Jurkat, Clone E6-1 (cell line): Measurements from ENCODE around the gene SARNP.
A peak's percentile ranks its signal among the peaks of the same experiment; 100 is the strongest.

ENCODE experiments used
- DNase-seq: peaks from one replicate; pipeline ENCODE4 v3.0.0-alpha.2; 2011; ENCODE audit warnings: low read depth, low spot score
- H3K4me3 ChIP-seq: 2 replicates; pipeline ENCODE4 v1.5.1; 2011; ENCODE audit warnings: mild to moderate bottlenecking, low read length, control low read depth, moderate library complexity

The SARNP gene

DNA sequence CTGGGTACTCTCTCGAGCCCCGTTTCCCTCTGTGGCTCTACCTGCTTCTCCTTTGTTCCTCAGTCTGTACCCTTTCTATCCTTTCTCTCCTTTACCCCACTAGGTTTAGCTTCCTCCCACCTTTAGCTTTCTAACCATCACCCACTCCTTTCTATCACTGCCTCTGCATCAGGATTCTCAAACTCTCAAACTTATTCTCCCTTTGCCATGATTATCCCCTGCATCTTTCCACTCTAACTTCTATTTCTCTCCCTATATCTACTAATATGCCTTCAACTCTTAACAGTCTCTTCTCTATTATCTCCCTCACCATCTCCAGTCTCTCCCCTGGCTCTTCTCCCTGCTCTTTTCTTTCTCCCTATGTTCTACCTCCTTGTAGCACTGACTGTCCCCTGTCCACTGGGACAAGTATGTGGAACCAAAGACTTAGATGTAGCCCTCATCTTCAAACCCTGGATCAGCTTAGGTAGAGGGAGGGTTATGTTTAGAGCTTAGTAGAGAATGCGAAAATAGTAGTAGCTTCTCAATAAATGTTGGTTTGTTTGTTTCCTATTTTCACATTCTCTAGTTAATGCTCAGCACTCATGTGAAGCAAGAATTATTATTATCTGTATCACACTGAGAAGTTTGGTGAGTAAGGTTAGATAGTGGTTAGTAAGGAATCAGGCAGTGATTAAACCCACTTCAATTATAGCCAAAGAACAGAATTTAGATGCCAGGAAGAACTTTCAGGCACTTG lies 71.2 kb downstream of the SARNP start:
- no peak for DNase-seq
- no peak overlapping the region for H3K4me3 ChIP-seq

GRCh38 chr12:55745361-55746173 lies 72.0 kb downstream of the SARNP start:
- H3K4me3 ChIP-seq = no peak overlapping the region

DNA sequence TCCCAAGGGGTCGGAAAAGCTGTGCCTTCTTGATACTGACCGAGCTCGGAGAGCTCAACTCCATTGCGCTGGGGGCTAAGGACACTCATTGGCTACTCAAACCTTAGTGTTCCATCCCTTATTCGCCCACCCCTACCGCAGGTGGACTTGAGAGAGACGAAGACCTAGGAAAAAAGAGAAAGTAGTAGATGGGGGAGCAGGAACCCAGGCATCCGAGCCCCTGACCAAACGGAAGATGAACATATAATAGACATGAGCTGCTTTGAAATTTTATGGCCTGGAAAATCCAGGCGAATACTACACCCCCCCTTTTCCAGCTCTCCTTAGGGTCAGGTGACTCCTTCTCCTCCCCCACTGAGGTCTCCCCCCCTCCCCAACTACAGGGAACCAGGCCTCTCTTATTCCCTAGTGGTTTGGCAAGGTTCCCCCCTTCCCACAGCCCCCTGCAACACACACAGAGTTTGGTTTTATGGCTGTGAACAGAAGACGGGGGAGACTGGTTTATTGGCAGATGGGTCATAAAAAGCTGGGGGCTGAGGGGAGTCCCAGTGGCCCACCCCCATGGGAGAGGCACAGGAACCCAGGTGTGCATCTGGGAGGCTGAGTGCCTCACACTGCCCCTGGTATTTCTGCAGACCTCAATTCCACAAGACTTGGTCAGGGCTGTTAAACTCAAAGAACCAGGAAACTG lies 73.0 kb downstream of the SARNP start:
- DNase-seq = no peak
- H3K4me3 ChIP-seq = peak overlapping the region; percentile 77

More at GRCh38 chr12:55745361-55746173, 72.0 kb downstream of the SARNP start:
- DNase-seq = no peak

DNA sequence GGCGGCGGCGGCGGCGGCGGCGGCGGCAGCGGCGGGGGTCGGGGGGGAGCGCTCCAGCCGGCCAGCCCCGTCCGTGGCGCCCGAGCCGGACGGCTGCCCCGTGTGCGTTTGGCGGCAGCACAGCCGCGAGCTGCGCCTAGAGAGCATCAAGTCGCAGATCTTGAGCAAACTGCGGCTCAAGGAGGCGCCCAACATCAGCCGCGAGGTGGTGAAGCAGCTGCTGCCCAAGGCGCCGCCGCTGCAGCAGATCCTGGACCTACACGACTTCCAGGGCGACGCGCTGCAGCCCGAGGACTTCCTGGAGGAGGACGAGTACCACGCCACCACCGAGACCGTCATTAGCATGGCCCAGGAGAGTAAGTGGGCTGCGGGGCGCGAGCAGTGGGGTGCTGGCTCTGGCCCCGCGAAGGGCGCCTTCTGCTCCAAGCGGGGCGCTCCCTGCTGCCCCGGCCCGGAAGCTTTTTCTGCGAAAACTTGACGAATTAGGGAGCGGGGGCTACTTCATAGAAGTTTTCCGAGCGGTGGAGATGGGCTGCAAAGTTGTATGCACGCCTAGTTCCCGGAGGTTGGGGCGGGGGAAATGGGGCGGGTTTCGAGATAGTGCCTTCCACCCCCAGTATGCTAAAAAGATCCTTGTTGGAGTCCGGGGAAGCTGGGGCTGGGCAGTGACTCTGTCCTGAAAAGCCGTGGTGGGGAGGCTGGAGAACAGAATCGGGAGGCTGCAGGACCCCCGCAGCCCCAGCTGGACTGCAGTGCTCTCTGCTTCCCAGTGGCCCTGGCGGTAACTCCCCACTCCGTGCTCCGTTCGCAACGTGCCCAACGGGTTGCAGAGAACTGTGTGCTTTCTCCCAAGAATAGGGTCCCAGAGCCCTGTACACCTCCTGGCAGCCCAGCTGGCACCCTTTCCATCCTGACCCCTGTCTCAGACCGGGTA lies 73.9 kb downstream of the SARNP start:
- H3K4me3 ChIP-seq = peak overlapping the region; percentile 77
- DNase-seq = no peak

- H3K4me3 ChIP-seq = peak within 1 kb of the TSS; percentile 77
- DNase-seq = no peak
Measured at GRCh38 chr12:55742719-55743405, 74.7 kb downstream of the SARNP start, which contains the start of gene GDF11. GDF11 (plus strand) TSS chr12:55743122; CDS start chr12:55743317, 195 bp downstream.

DNA sequence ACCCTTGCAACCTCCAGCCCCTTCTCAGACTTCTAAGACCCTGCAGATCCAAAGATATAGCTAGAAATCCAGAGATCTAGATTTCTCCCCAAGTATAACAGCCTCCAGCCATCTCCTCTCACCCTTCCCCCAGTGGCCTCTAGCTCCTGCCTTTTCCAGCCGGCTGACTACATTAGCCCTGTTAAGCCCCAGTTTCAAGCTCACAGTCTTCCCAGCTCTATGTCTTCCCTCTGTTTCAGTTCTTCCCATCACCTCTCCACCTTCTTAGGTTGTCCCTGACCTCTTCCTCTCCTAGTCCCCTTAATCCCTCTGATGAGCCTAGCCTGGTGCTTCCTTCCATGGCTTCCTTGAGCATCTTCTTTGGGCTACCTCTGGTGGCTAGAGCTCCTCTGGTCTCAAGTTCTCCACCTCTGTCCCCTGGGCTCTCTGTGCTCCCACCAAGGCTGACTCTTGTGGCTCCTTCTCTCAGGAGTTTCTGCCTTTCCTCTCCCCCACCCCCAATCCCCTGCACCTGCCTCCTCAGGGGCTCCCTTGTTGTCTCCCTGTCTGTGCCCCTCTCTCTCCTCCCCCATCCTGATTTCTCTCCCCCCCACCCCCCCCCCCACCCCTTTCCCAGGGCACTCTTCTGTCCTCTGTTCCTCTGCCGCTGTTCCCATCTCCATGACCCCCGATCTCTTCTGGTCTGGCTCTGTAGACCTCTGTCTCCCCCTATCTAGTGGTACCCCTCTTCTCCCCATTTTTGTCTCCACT lies 75.4 kb downstream of the SARNP start:
- no peak for DNase-seq

GRCh38 chr12:55739025-55739378 lies 78.5 kb downstream of the SARNP start:
- DNase-seq = no peak
- H3K4me3 ChIP-seq = peak overlapping the region; percentile 73

More for the DNA sequence above, 75.4 kb downstream of the SARNP start:
- H3K4me3 ChIP-seq = peak overlapping the region; percentile 51

DNA sequence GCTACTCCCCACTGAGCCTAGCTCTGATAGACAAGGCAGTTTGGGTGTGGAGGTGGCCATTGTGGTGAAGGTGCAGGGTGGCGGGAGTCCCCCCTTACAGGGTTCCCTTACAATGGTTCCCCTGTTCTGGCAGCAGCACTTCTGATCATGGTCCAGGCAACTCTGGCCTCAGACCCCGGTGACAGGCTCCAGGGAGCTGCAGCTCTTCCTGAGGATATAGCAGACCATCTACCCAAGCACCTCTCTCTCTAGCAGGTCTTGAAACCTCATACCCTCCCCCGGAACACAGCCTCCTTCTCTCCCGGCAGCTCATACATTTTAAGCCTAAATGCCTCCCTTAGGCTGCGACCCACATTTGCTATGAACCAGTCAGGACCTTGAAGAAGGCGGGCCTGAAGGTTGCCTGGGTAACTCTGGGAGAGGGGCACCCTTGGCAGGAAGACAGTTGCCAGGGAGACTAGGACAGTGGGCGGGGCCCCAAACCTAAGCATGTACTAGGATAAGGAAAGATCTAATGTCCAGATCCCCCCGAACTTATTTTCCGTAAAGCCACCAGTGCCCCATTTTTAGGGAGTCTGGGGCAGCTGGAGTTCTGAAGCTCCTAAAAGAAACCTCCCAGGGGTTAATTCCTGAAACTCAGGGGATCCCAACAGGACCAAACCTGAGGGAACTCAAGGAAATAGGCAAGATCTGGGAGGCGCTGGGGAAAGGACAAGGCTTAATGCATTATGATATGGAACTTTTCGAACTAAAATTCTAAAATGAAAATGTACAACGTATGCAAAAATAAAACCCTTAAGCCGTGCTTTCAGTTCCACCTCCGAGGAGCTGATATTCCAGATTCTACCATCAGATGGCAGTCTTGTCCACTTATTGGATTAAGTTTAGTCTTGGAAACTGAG lies 79.2 kb downstream of the SARNP start:
- DNase-seq = peak; percentile 97
- peak overlapping the region; percentile 73 for H3K4me3 ChIP-seq

DNA sequence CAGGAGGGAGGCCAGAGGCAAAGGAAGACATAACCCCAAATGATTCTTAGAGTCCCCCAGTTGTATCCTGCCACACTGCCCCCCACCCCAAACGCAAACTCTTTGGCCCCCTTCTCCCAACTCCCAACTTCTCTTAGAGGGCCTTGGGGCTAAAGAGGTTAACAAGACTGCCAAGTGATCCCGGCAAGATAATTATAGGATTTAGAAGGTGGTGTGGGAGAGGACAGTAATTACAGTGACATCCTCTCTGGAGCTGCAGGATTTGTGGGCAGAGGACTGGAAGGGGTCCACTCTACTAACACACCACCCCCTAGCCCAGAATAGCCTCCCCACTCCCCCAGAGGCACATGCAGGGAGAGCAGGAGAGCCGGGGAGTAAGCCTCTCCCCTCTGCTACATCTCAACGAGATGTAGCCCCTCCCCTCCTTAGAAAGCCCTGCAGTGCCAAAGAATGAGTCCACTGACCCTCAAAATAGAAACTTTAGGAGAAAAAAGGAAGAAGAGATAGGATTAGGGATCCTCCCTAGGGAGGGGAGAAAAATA lies 79.9 kb downstream of the SARNP start:
- DNase-seq = no peak
- peak overlapping the region; percentile 73 for H3K4me3 ChIP-seq

- 0 out of 2 replicates have a peak overlapping the region, but pooled peaks have one; percentile 73 for H3K4me3 ChIP-seq
- DNase-seq = no peak
Measured at GRCh38 chr12:55736780-55737580, 80.5 kb downstream of the SARNP start.

GRCh38 chr12:55736076-55736475 lies 81.4 kb downstream of the SARNP start:
- no peak for DNase-seq
- no peak overlapping the region for H3K4me3 ChIP-seq

DNA sequence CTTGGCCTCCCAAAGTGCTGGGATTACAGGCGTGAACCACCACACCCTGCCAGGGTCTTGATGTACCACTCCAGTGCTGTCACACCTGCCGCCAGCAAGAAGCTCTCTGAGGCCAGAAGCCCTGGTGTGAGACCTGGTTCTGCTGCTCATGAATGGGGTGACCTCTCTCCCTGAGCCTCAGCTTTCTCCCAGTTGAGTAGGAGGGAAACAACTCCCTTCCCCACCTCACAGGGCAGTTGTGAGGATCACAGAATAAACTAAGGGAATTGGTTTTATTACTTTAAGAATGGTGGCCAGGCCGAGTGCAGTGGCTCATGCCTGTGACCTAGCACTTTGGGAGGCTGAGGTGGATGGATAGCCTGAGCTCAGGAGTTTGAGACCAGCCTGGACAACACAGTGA lies 82.9 kb downstream of the SARNP start:
- DNase-seq = no peak
- H3K4me3 ChIP-seq = no peak overlapping the region

GRCh38 chr12:55733858-55734257 lies 83.7 kb downstream of the SARNP start:
- no peak for DNase-seq
- H3K4me3 ChIP-seq = no peak overlapping the region

DNA sequence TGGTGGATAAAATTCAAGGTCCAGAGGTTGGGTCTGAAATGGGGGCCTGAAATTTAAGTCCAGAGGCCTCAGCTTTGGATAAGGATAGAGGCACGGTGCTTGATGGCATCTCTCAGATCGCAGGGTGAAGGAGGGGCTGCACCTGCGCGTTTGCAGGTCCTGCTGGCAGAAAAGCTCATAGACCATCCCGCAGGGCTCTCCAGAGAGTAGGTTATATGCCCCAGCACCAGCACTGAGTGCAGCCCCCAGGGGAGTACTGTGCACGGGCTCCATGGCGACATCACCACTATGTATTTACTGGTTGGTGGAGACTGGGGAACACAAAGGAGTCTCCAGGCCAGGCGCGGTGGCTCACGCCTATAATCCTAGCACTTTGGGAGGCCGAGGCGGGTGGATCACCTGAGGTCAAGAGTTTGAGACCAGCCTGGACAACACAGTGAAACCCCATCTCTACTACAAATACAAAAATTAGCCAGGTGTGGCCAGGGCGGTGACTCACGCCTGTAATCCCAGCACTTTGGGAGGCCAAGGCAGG lies 84.4 kb downstream of the SARNP start:
- no peak for DNase-seq
- no peak overlapping the region for H3K4me3 ChIP-seq

- DNase-seq = no peak
Measured at GRCh38 chr12:55732288-55732687, 85.2 kb downstream of the SARNP start.

More at GRCh38 chr12:55732288-55732687, 85.2 kb downstream of the SARNP start:
- no peak overlapping the region for H3K4me3 ChIP-seq
